HepG2 (cell line): Measurements from ENCODE around the gene TPGS1. TPM values are rescaled to one million over a fixed set of nuclear protein-coding genes. Genes with fewer than 3 reads are reported as not detected.

Experiments used
- ATAC-seq: fragments of 200-7000 bp; cut with Tn5 transposase; 3 replicates; pipeline ENCODE4 v1.9.1; 2020; ENCODE audit warnings: mild to moderate bottlenecking, moderate library complexity
- BruUV-seq: library from RNA; stranded (reverse); fragments of 400-500 nt; replicated peaks from 2 replicates; lab custom pipeline; 2021; lab: Mats Ljungman, UMichigan
- CTCF ChIA-PET: fragments of 300-600 bp; formaldehyde crosslinking; extraction: SDS; loops from one replicate; lab custom pipeline; 2021; ENCODE audit warnings: low total read pairs, inconsistent platforms, low intra/inter-chr PET ratio; lab: Yijun Ruan, JAX
- POLR2A ChIA-PET: fragments of 350-600 bp; sonication (Branson Sonifier 250); formaldehyde crosslinking; loops from one replicate; lab custom pipeline; 2020; ENCODE audit warnings: antibody characterized with exemption, inconsistent platforms; lab: Yijun Ruan, JAX
- DNase-seq: peaks from one replicate; pipeline ENCODE4 v3.0.0-alpha.2; 2015; ENCODE audit warnings: low spot score
- FAIRE-seq: peaks from 3 replicates; lab custom pipeline; 2011; peaks lifted over from hg19 to GRCh38; lab: Jason Lieb, UNC
- H2AFZ ChIP-seq: one replicate; pipeline ENCODE4 v1.6.1; 2011; ENCODE audit warnings: low read length, inconsistent platforms
- H3K27ac ChIP-seq: fragments of 300-600 bp; 3 replicates; pipeline ENCODE4 v1.8.0; 2011; ENCODE audit warnings: mixed run types, mild to moderate bottlenecking, mixed read lengths, low read length, inconsistent platforms; ENCODE audit not compliant: insufficient read depth; ENCODE audit errors: extremely low read length
- H3K27me3 ChIP-seq, 2 experiments: fragments of 200-600 bp in 1 of 2; 2 replicates in 1 of 2; 3 replicates in 1 of 2; pipeline versions ENCODE4 v1.6.0 to v1.8.0; 2011; ENCODE audit warnings: low read length in 2 of 2, mild to moderate bottlenecking in 2 of 2, moderate library complexity in 2 of 2, inconsistent platforms in 1 of 2; ENCODE audit not compliant: insufficient read depth in 2 of 2, control insufficient read depth in 1 of 2
- H3K36me3 ChIP-seq, 2 experiments: fragments of 200-600 bp in 1 of 2; replicated peaks in 1 of 2; 2 replicates in 1 of 2; 3 replicates in 1 of 2; pipeline versions ENCODE4 v1.5.1 to v1.8.0; 2011; ENCODE audit warnings: low read length in 2 of 2, inconsistent platforms in 1 of 2; ENCODE audit not compliant: insufficient read depth in 2 of 2, control insufficient read depth in 1 of 2
- H3K4me1 ChIP-seq: 2 replicates; pipeline ENCODE4 v1.5.1; 2012; ENCODE audit warnings: low read length, inconsistent platforms; ENCODE audit not compliant: insufficient read depth
- H3K4me2 ChIP-seq: 2 replicates; pipeline ENCODE4 v1.6.0; 2011; ENCODE audit warnings: low read depth, low read length, inconsistent platforms
- H3K4me3 ChIP-seq, 3 experiments: fragments of 200-600 bp in 1 of 3; sonication (generic), shearing (Covaris generic) in 1 of 3; replicated peaks in 1 of 3; 2 replicates each; pipeline ENCODE4 v1.5.1; 2011 to 2016; ENCODE audit warnings: low read length in 3 of 3, inconsistent platforms in 2 of 3, low read depth in 2 of 3, mild to moderate bottlenecking in 2 of 3, control low read depth in 1 of 3, mixed read lengths in 1 of 3; ENCODE audit not compliant: insufficient read depth in 1 of 3
- H3K79me2 ChIP-seq: one replicate; pipeline ENCODE4 v1.6.1; 2011; ENCODE audit warnings: low read length, inconsistent platforms; ENCODE audit not compliant: insufficient read depth
- H3K9ac ChIP-seq: 2 replicates; pipeline ENCODE4 v1.6.0; 2011; ENCODE audit warnings: mild to moderate bottlenecking, low read depth, low read length, inconsistent platforms; ENCODE audit not compliant: insufficient read depth
- H3K9me3 ChIP-seq: 2 replicates; pipeline ENCODE4 v1.5.1; 2012; ENCODE audit warnings: mild to moderate bottlenecking, low read length
- H4K20me1 ChIP-seq: 2 replicates; pipeline ENCODE4 v1.6.0; 2011; ENCODE audit warnings: inconsistent platforms, mild to moderate bottlenecking, low read length, moderate library complexity; ENCODE audit not compliant: insufficient read depth
- KAT2B ChIP-seq: fragments of 150-350 bp; IDR thresholded peaks from 2 replicates; pipeline ENCODE4 v1.6.1; 2014; ENCODE audit warnings: low read depth, low read length, borderline replicate concordance
- KMT2A ChIP-seq: sonication (generic); formaldehyde crosslinking; IDR thresholded peaks from 2 replicates; pipeline ENCODE4 v1.4.0; 2020; ENCODE audit warnings: missing genetic modification reagents
- MLLT10 ChIP-seq: sonication (generic); formaldehyde crosslinking; IDR thresholded peaks from 2 replicates; pipeline ENCODE4 v1.4.0; 2020; ENCODE audit warnings: missing genetic modification reagents
- MTF1 ChIP-seq: sonication (generic); formaldehyde crosslinking; IDR thresholded peaks from 2 replicates; pipeline ENCODE4 v1.5.0; 2020; ENCODE audit warnings: missing genetic modification reagents
- NCOA1 ChIP-seq: sonication (generic); formaldehyde crosslinking; IDR thresholded peaks from 2 replicates; pipeline ENCODE4 v1.9.0; 2021; ENCODE audit warnings: missing genetic modification reagents
- NFYB ChIP-seq: sonication (generic); formaldehyde crosslinking; IDR thresholded peaks from 2 replicates; pipeline ENCODE4 v1.4.0; 2020; ENCODE audit warnings: missing genetic modification reagents
- PBX3 ChIP-seq: sonication (generic); formaldehyde crosslinking; IDR thresholded peaks from 2 replicates; pipeline ENCODE4 v1.8.1; 2023; ENCODE audit warnings: missing genetic modification reagents, inconsistent platforms, borderline replicate concordance
- PRDM4 ChIP-seq: sonication (generic); formaldehyde crosslinking; IDR thresholded peaks from 2 replicates; pipeline ENCODE4 v1.9.0; 2021; ENCODE audit warnings: missing genetic modification reagents, borderline replicate concordance
- SALL1 ChIP-seq: sonication (generic); formaldehyde crosslinking; IDR thresholded peaks from 2 replicates; pipeline ENCODE4 v1.8.0; 2022; ENCODE audit warnings: mild to moderate bottlenecking, missing genetic modification reagents
- TCF12 ChIP-seq, 2 experiments: fragments of 450-650 bp in 1 of 2; sonication (generic) in 1 of 2; formaldehyde crosslinking in 1 of 2; IDR thresholded peaks; 2 replicates each; pipeline versions ENCODE4 v1.6.1 to v1.8.0; 2017 to 2022; ENCODE audit warnings: antibody characterized with exemption in 1 of 2, mild to moderate bottlenecking in 1 of 2, missing genetic modification reagents in 1 of 2, moderate library complexity in 1 of 2
- YEATS4 ChIP-seq: sonication (generic); formaldehyde crosslinking; IDR thresholded peaks from 2 replicates; pipeline ENCODE4 v1.4.0; 2020; ENCODE audit warnings: missing genetic modification reagents, borderline replicate concordance
- ZBTB44 ChIP-seq: sonication (generic); formaldehyde crosslinking; IDR thresholded peaks from 2 replicates; pipeline ENCODE4 v1.4.0; 2020; ENCODE audit warnings: missing genetic modification reagents
- ZNF251 ChIP-seq: sonication (generic); formaldehyde crosslinking; IDR thresholded peaks from 2 replicates; pipeline ENCODE4 v1.9.0; 2021; ENCODE audit warnings: mild to moderate bottlenecking, missing genetic modification reagents
- ZNF792 ChIP-seq: IDR thresholded peaks from 2 replicates; pipeline ENCODE4 v1.6.1; 2016
- ZNF800 ChIP-seq: sonication (generic); formaldehyde crosslinking; IDR thresholded peaks from 2 replicates; pipeline ENCODE4 v1.4.0; 2020; ENCODE audit warnings: missing genetic modification reagents
- ZSCAN9 ChIP-seq: IDR thresholded peaks from 2 replicates; pipeline ENCODE4 v1.6.1; 2016; ENCODE audit warnings: borderline replicate concordance
- WGBS: methylation state at CpG from one replicate; pipeline ENCODE4 v1.1.6; 2017; ENCODE audit warnings: low lambda C conversion rate; 5-methylcytosine and 5-hydroxymethylcytosine counted together
- in situ Hi-C: cut with HindIII; loops from 2 replicates; pipeline ENCODE4 v1.10.0; 2017; ENCODE audit warnings: low pct_unique_long_range_greater_than_20kb; ENCODE audit not compliant: extremely low pct_ligation_motif_present
- intact Hi-C: fragments of 100-400 bp; cut with micrococcal nuclease; formaldehyde crosslinking; loops from one replicate; pipeline ENCODE4 v1.10.0; 2022; ENCODE audit not compliant: unreplicated experiment
- polyA plus RNA-seq, 8 experiments: library from polyadenylated mRNA; depleted of rRNA in 3 of 8; stranded (reverse) in 7 of 8; unstranded in 1 of 8; fragments of >200 nt; fragmentation: Illumina TruSeq in 4 of 8; extraction: Trizol in 4 of 8; gene quantifications; 2 replicates each; pipeline versions ENCODE4 v1.2.1 to v1.2.3, GENCODE V29; 2011 to 2016; ENCODE audit warnings: low read depth in 4 of 8, missing spikeins in 1 of 8, mixed read lengths in 1 of 8; ENCODE audit not compliant: insufficient read depth in 1 of 8
- total RNA-seq, 5 experiments: library from RNA; depleted of rRNA; stranded (reverse); fragments of >200 nt; fragmentation: Illumina TruSeq; extraction: Trizol; gene quantifications; 2 replicates each; pipeline ENCODE4 v1.2.3, GENCODE V29; 2016; ENCODE audit warnings: low read depth in 1 of 5

Gene TPGS1
- total and polyA plus RNA-seq, 2 of the 13 experiments (the other 11 are each of a cell fraction or from before 2014, with no cell fraction given), result 1.1 to 6.2 TPM

GRCh38 chr19:488505-489417 lies 18.5 kb upstream of the TPGS1 start:
- intact Hi-C loops, result no loop called here
- H3K9ac ChIP-seq, result peak overlapping the region; percentile 97
- in situ Hi-C loops, result no loop called here
- peak overlapping the region; percentile 99 for H3K27ac ChIP-seq
- DNase-seq, result peak; percentile 82
- TSS peak; percentile 71 for BruUV-seq
- no peaks in the 10 kb centered on the region for H4K20me1 ChIP-seq
- no peaks in the 10 kb centered on the region for H3K27me3 ChIP-seq
- H3K4me2 ChIP-seq, result peak overlapping the region; percentile 84
- H2AFZ ChIP-seq, result no peak overlapping the region
- H3K4me1 ChIP-seq, result peaks cover 57% of the 10 kb centered on the region
- peak overlapping the region; percentile 92 to 94 (median 93) for H3K4me3 ChIP-seq
- 12% methylated on average over 15 of the region's 114 CpGs for WGBS
- FAIRE-seq, result no peak
- no peaks in the 10 kb centered on the region for H3K36me3 ChIP-seq
- ATAC-seq, result peak; percentile 79
- ChIA-PET CTCF (no interaction called here), POLR2A (interaction anchor here (0.6 to 2.1 kb wide), 7 partner anchors 9 to 42 kb away, joined by 3 to 19 read pairs (median 6); partner anchors contain the start of gene CDC34)
- no peaks in the 10 kb centered on the region for H3K9me3 ChIP-seq
- peaks cover 3% of the 10 kb centered on the region for H3K79me2 ChIP-seq
- 0 out of 2 replicates have a peak, but pooled peaks have one; percentile 9 for TF ChIP-seq ZNF800 (CRISPR knock-in tag)
- peak; percentile 46; the same call in 1 of the 2 replicates for TF ChIP-seq ZNF792 (CRISPR knock-in tag)
- TF ChIP-seq NFYB (CRISPR knock-in tag), result no peak; the same call in 1 of the 2 replicates
- TF ChIP-seq YEATS4, result peak; percentile 96
- TF ChIP-seq NCOA1 (CRISPR knock-in tag), result no peak
- no peak for TF ChIP-seq MLLT10 (CRISPR knock-in tag)
- TF ChIP-seq MTF1, result 0 out of 2 replicates have a peak, but pooled peaks have one; percentile 25
- TF ChIP-seq ZNF251, result no peak
- 0 out of 2 replicates have a peak, but pooled peaks have one; percentile 61 for TF ChIP-seq ZBTB44 (CRISPR knock-in tag)
- TF ChIP-seq SALL1, result peak; percentile 64
- TF ChIP-seq PRDM4, result no peak
- TF ChIP-seq ZSCAN9 (CRISPR knock-in tag), result peak; percentile 44; the same call in 1 of the 2 replicates
- no peak for TF ChIP-seq KAT2B
- TF ChIP-seq KMT2A (CRISPR knock-in tag), result peak; percentile 65; the same call in 1 of the 2 replicates
- no peak for TF ChIP-seq PBX3 (CRISPR knock-in tag)
- no peak for TF ChIP-seq TCF12 (IDR thresholded peaks at IDR 0.05)
- TF ChIP-seq TCF12 (CRISPR knock-in tag; IDR thresholded peaks at IDR 0.05), result peak; percentile 18; the same call in 1 of the 2 replicates
